ENCODE results near the gene RFNG. TPM values are rescaled to one million over a fixed set of nuclear protein-coding genes. Genes with fewer than 3 reads are reported as not detected.

Gene RFNG
- polyA plus RNA-seq, 2 of the 4 experiments (the other 2 are of a cell fraction), result 8.4 to 25.7 TPM

- TF ChIP-seq FOSL2 (IDR thresholded peaks at IDR 0.05) (no peak), FOSL2 (CRISPR knock-in tag; IDR thresholded peaks at IDR 0.05) (peak; percentile 5; the same call in 1 of the 2 replicates), RFX5 (IDR thresholded peaks at IDR 0.05) (peak; percentile 92), NPAS2 (CRISPR knock-in tag; IDR thresholded peaks at IDR 0.05; ENCODE audit: borderline replicate concordance) (peak; percentile 77)
Measured at GRCh38 chr17:82098169-82098938, 46.7 kb upstream of the RFNG start, which contains the start of gene FASN (continued).

GRCh38 chr17:82097919-82098168 is 46.2 kb upstream of the RFNG start:
- CTCF ChIA-PET, result interaction anchor here (0.7 to 2.2 kb wide), 7 partner anchors 8 to 62 kb away, joined by 3 to 11 read pairs (median 6); partner anchors contain the start of gene DCXR
- Histone ChIP-seq H3K4me3 (peak overlapping the region; percentile 91), H3K9me3 (no peaks in the 10 kb centered on the region), H3K4me2 (peak overlapping the region; percentile 97), H3K27ac (peak overlapping the region; percentile 95 to 96), H3K4me1 (peaks cover 49% of the 10 kb centered on the region)
- WGBS (ENCODE audit: missing lambda C conversion rate), result 10% methylated on average over 2 of the region's 36 CpGs
- ATAC-seq (no peak), DNase-seq (ENCODE audit: low read depth in 1 of 2, low spot score in 1 of 2) (no peak), FAIRE-seq (no peak)
- TF ChIP-seq RFX5 (IDR thresholded peaks at IDR 0.05) (no peak), EHF (CRISPR knock-in tag; IDR thresholded peaks at IDR 0.05) (peak; percentile 70), PHF8 (IDR thresholded peaks at IDR 0.05; ENCODE audit: borderline replicate concordance, low read depth) (peak; percentile 96), CHD4 (IDR thresholded peaks at IDR 0.05; ENCODE audit: borderline replicate concordance) (no peak)
- POLR2A ChIA-PET, result interaction anchor here (0.6 to 2.9 kb wide), 17 partner anchors 9 to 137 kb away, joined by 3 to 33 read pairs (median 5); partner anchors contain the start of genes CENPX, DCXR, DUS1L and LRRC45

- peak overlapping the region; percentile 97 for H3K4me2 ChIP-seq
- DNase-seq (ENCODE audit: low read depth in 1 of 2, low spot score in 1 of 2) (peak; percentile 63 to 66), FAIRE-seq (no peak), ATAC-seq (peak; percentile 12 to 38)
- H3K27ac ChIP-seq, result peak overlapping the region; percentile 95 to 96
- no peaks in the 10 kb centered on the region for H3K9me3 ChIP-seq
- ChIA-PET CTCF (interaction anchor here (1.0 to 3.1 kb wide), 7 partner anchors 10 to 67 kb away, joined by 3 to 17 read pairs (median 6); partner anchors contain the start of gene DCXR), POLR2A (interaction anchor here (0.6 to 2.9 kb wide), 16 partner anchors 9 to 137 kb away, joined by 3 to 33 read pairs (median 5); partner anchors contain the start of genes CENPX, DCXR, DUS1L and LRRC45)
- H3K4me1 ChIP-seq, result peaks cover 49% of the 10 kb centered on the region
- TF ChIP-seq TP53 (CRISPR knock-in tag; IDR thresholded peaks at IDR 0.05) (peak; percentile 52; the same call in 1 of the 2 replicates), ZSCAN20 (CRISPR knock-in tag; IDR thresholded peaks at IDR 0.05) (no peak), NR3C1 (IDR thresholded peaks at IDR 0.05) (no peak), HDAC2 (IDR thresholded peaks at IDR 0.05) (no peak), TFCP2L1 (CRISPR knock-in tag; IDR thresholded peaks at IDR 0.05) (0 out of 2 replicates have a peak, but pooled peaks have one; percentile 26), E2F6 (IDR thresholded peaks at IDR 0.05; ENCODE audit: borderline replicate concordance, low read depth) (peak; percentile 55), POLR2A (IDR thresholded peaks at IDR 0.05; ENCODE audit: low read length) (peak; percentile 39; the same call in 1 of the 2 replicates), ZC3H11A (IDR thresholded peaks at IDR 0.05) (no peak), MAX (IDR thresholded peaks at IDR 0.05) (peak; percentile 83)
- TF ChIP-seq, protein P1, sequence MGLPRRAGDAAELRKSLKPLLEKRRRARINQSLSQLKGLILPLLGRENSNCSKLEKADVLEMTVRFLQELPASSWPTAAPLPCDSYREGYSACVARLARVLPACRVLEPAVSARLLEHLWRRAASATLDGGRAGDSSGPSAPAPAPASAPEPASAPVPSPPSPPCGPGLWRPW (IDR thresholded peaks at IDR 0.05), result no peak
- H3K4me3 ChIP-seq, result peak overlapping the region; percentile 91
- WGBS (ENCODE audit: missing lambda C conversion rate), result 0% methylated on average over 3 of the region's 77 CpGs
Measured at GRCh38 chr17:82097184-82097918, 45.7 kb upstream of the RFNG start.

GRCh38 chr17:82096709-82097183 is 45.1 kb upstream of the RFNG start:
- Histone ChIP-seq H3K27ac (peak overlapping the region; percentile 95 to 96), H3K4me3 (peak overlapping the region; percentile 91), H3K4me1 (peaks cover 43% of the 10 kb centered on the region), H3K9me3 (no peaks in the 10 kb centered on the region), H3K4me2 (peak overlapping the region; percentile 97)
- POLR2A ChIA-PET, result interaction anchor here (2.9 kb wide), 1 partner anchor 66 kb away, joined by 33 read pairs; the partner anchor contains the start of gene RAC3
- CTCF ChIA-PET, result interaction anchor here (1.0 to 3.1 kb wide), 7 partner anchors 9 to 137 kb away, joined by 3 to 17 read pairs (median 4); partner anchors contain the start of gene DCXR
- FAIRE-seq (no peak), DNase-seq (ENCODE audit: low read depth in 1 of 2, low spot score in 1 of 2) (no peak), ATAC-seq (peak in 1 of 2 experiments; percentile 0; a peak in 1 of 6 replicates)
- 43% methylated on average over 7 of the region's 8 CpGs for WGBS (ENCODE audit: missing lambda C conversion rate)
- TF ChIP-seq USF2 (IDR thresholded peaks at IDR 0.05), result no peak
- no peak for TF ChIP-seq RCOR1 (IDR thresholded peaks at IDR 0.05; ENCODE audit: low read depth, low read length)
- TF ChIP-seq PBX3 (IDR thresholded peaks at IDR 0.05), result no peak
- no peak for TF ChIP-seq CHD2 (IDR thresholded peaks at IDR 0.05; ENCODE audit: low read length, partially characterized antibody)
- no peak for TF ChIP-seq HDAC2 (IDR thresholded peaks at IDR 0.05)
- no peak for TF ChIP-seq EP300 (IDR thresholded peaks at IDR 0.05)
- no peak for TF ChIP-seq MYC (IDR thresholded peaks at IDR 0.05; ENCODE audit: borderline replicate concordance, low read length)
- no peak for TF ChIP-seq EHF (CRISPR knock-in tag; IDR thresholded peaks at IDR 0.05)
- TF ChIP-seq GATA3 (IDR thresholded peaks at IDR 0.05; ENCODE audit: borderline replicate concordance), result no peak
- no peak for TF ChIP-seq POLR2A (IDR thresholded peaks at IDR 0.05; ENCODE audit: low read length)
- TF ChIP-seq, protein P2, sequence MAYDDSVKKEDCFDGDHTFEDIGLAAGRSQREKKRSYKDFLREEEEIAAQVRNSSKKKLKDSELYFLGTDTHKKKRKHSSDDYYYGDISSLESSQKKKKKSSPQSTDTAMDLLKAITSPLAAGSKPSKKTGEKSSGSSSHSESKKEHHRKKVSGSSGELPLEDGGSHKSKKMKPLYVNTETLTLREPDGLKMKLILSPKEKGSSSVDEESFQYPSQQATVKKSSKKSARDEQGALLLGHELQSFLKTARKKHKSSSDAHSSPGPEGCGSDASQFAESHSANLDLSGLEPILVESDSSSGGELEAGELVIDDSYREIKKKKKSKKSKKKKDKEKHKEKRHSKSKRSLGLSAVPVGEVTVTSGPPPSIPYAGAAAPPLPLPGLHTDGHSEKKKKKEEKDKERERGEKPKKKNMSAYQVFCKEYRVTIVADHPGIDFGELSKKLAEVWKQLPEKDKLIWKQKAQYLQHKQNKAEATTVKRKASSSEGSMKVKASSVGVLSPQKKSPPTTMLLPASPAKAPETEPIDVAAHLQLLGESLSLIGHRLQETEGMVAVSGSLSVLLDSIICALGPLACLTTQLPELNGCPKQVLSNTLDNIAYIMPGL (CRISPR knock-in tag; IDR thresholded peaks at IDR 0.05; ENCODE audit: borderline replicate concordance), result no peak

Measured in A549 (cell line).